HG02973 (cell line): ENCODE results near the gene PSMB4.
A peak's percentile ranks its signal among the peaks of the same experiment; 100 is the strongest.
"Not testable (repeated sequence)": the region's sequence is repeated elsewhere in the genome, so short reads cannot be mapped to it uniquely, and the experiment has no call there.

ENCODE experiments used
- ATAC-seq: cut with Tn5 transposase; IDR thresholded peaks from one replicate; pipeline ENCODE4 v1.9.1; 2021; ENCODE audit warnings: moderate library complexity; ENCODE audit not compliant: unreplicated experiment

PSMB4 gene

GRCh38 chr1:151399324-151400171 lies at the start of gene PSMB4:
PSMB4 (plus strand) TSS chr1:151399573; CDS start chr1:151399588, 15 bp downstream.
- ATAC-seq, result peak; percentile 80

- not testable (repeated sequence) for ATAC-seq
Measured at GRCh38 chr1:151350323-151350722, 49.0 kb upstream of the PSMB4 start.

GRCh38 chr1:151352021-151352718 lies 47.2 kb upstream of the PSMB4 start:
- no peak for ATAC-seq

GRCh38 chr1:151356696-151357095 lies 42.7 kb upstream of the PSMB4 start:
- no peak for ATAC-seq

- no peak for ATAC-seq
Measured at GRCh38 chr1:151361883-151362282, 37.5 kb upstream of the PSMB4 start.

- ATAC-seq, result no peak
Measured at GRCh38 chr1:151362308-151363155, 36.8 kb upstream of the PSMB4 start.

- no peak for ATAC-seq
Measured at GRCh38 chr1:151364996-151365395, 34.4 kb upstream of the PSMB4 start.

GRCh38 chr1:151367658-151368392 lies 31.5 kb upstream of the PSMB4 start:
- ATAC-seq, result no peak

GRCh38 chr1:151368393-151369301 lies 30.7 kb upstream of the PSMB4 start:
- ATAC-seq, result no peak

- ATAC-seq, result no peak
Measured at GRCh38 chr1:151369302-151369610, 30.1 kb upstream of the PSMB4 start.

- ATAC-seq, result no peak
Measured at GRCh38 chr1:151369621-151370048, 29.7 kb upstream of the PSMB4 start.

- ATAC-seq, result no peak
Measured at GRCh38 chr1:151370211-151370911, 29.0 kb upstream of the PSMB4 start.

GRCh38 chr1:151371370-151372057 lies 27.9 kb upstream of the PSMB4 start:
- no peak for ATAC-seq

GRCh38 chr1:151372058-151372934 lies 27.1 kb upstream of the PSMB4 start, which contains the start of gene SELENBP1:
SELENBP1 (minus strand) TSS chr1:151372705; CDS start chr1:151372641, 64 bp downstream.
- no peak for ATAC-seq

- no peak for ATAC-seq
Measured at GRCh38 chr1:151373196-151373595, 26.2 kb upstream of the PSMB4 start.

GRCh38 chr1:151377150-151377884 lies 22.1 kb upstream of the PSMB4 start:
- no peak for ATAC-seq

GRCh38 chr1:151384584-151384983 lies 14.8 kb upstream of the PSMB4 start:
- ATAC-seq, result no peak
